ENCODE measurements around the gene WNK2.

Gene WNK2

DNA sequence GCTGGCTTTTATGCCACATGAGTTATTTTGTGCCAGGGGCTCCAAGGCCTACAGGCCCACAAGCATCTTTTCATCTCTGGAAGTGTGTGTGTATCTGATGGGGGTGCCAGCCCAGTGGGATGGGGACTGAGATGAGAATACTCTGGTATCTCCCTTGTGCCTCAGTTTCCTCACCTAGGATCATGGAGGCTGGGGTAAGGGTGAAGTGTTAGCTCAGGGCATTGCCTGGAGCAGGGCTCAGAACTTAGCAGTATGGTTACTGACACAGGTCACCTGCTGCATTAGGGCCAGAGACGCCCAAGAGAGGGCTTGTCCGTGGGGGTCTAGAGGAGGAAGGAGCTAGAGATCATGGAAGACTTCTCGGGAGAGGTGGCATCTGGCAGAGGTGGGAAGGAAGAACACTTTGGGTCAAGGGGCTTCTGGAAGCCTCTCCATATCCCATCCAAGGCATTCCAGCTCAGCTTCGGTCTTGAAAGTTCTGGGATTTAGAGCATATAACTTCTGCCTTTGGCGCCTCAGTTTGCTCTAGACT, 742 bp upstream of the WNK2 start:
- DNase-seq (ENCODE audit: insufficient read length, low spot score) (no peak), FAIRE-seq (no peak)

DNA sequence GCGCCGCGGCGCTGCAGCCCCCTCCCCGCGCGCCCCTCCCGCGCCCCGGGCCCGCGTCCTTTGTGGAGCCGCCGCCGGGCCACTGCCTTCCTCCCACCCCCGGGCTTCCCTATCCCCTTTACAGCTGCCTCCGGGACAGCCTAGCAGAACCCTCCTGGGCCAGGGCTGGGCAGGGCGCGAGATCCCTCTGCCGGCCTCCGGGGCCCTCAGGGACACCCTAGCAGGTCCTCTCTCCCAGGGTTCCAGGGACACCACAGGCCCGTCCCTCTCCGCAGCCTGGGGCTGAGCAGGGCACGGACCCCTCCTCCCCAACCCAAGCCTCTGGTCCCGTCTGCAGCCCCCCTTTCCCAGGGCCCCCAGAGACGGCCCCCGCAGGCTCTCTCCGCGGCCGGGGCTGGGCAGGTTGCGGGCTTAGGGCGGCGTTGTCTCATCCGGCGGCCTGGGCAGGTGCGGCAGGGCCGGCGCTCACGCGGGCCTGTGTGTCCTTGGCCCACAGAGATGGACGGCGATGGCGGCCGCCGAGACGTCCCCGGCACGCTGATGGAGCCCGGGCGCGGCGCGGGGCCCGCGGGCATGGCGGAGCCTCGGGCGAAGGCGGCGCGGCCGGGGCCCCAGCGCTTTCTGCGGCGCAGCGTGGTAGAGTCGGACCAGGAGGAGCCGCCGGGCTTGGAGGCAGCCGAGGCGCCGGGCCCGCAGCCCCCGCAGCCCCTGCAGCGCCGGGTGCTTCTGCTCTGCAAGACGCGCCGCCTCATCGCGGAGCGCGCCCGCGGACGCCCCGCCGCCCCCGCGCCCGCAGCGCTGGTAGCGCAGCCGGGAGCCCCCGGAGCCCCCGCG, 710 bp downstream of the WNK2 start:
- FAIRE-seq: no peak
- DNase-seq (ENCODE audit: insufficient read length, low spot score): peak; percentile 60

DNA sequence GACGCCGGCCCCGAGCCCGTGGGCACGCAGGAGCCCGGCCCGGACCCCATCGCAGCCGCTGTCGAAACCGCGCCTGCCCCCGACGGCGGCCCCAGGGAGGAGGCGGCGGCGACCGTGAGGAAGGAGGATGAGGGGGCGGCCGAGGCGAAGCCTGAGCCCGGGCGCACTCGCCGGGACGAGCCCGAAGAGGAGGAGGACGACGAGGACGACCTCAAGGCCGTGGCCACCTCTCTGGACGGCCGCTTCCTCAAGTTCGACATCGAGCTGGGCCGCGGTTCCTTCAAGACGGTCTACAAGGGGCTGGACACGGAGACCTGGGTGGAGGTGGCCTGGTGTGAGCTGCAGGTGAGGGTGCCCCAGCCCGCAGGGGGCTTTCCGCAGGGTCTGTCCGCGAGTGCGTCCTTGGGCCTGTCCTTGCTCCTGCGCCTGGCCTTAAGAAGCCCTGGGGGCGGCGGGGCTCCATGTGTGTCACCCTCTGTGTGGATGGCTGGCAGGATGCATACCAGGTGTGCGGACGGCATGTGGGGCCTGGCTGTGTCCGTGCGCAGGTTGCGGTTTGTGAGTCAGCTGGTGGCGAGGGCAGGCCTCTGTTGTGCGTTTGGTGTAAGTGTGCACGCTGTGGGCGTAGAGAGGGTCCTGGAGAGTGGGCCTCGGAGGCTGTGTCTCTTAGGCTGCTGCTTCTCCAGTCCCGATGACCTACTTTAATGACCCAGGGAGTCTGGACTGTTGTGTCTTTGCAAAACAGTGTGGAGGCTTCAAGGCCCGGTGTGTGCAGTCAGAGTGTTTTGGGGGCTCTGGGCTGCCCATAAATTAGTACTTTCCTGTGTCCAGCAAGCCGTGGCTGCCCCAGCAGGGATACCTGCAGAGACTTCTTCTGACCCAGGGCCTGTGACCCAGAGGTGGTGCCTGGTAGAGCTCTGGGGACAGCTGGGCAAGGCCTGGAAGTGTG, 1.6 kb downstream of the WNK2 start:
- FAIRE-seq: no peak

DNA sequence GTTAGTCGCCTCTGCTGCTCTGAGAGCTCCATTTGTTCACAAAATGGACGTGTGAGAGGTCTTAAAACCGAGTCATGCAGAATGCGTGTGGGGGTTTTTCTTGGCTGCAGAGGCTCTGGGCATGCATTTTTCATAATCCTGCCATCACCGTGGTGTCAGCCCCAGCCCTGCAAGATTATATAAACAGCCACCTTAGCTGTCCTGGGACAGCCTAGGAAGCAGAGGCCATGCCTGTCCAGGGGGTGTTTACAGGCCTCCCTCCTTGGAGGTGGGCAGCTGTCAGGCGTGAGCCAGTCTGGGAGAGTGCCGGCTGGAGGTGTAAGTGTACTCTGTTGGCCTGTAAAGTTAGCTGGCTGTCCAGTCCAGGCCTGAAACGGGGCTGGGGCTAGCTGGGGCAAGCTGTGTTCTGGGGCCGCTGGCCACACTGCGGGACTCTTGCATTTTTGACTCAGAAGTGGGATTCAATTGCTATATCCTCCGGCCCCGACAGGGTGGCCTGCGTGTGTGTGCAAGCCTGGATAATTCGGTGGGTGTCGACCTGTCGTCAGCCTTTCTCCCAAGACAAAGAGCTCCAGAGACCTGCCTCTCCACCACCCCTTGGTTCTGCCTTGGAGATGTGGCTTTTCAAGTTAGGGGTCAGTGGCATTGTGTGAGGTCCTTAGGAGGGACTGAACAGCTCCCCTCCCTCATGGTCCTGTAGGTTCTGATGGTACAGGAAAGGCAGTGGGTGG, 2.4 kb downstream of the WNK2 start:
- DNase-seq (ENCODE audit: insufficient read length, low spot score): no peak
- FAIRE-seq: no peak

More for the DNA sequence above, 1.6 kb downstream of the WNK2 start:
- DNase-seq (ENCODE audit: insufficient read length, low spot score): no peak

DNA sequence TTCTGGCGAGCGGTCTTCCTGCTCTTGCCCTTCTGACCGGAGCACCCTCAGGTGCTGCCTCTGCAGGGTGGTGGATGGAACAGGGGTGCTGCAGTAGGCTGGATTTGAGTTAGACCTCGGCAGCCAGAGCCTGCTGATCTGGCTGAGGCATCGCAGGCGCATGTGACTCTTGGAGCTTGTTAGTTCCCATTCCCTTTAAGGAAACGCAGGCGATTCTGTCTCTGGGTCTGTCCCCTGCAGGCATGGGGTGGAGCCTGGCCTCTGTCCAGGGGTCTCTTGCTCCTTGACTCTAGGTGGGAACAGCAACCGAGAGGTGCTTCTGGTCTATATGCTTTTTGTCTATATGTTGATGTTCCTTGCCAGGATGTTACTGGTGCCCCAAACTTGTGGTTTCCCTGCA, 3.1 kb downstream of the WNK2 start:
- DNase-seq (ENCODE audit: insufficient read length, low spot score): no peak
- no peak for FAIRE-seq

DNA sequence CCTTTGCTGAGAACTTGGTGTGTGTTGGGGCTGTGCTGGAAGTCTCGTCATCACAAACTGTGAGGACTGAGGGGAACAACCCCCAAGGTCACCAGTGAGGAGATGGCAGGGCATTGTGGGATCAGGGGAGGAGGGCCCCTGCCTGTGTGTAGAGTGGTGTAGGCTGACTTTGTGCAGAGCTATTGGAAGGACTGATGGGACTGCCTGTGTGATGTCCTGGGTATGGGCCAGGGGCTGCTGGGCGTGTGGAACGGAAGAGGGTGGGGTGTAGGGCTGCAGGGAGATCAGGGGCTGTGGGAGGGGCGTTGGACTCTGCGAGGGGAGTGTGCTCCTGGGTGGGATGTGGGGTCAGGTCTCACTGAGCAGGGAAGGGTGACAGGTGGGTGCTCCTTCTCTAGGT, 3.6 kb downstream of the WNK2 start:
- no peak for DNase-seq (ENCODE audit: insufficient read length, low spot score)
- FAIRE-seq: no peak

DNA sequence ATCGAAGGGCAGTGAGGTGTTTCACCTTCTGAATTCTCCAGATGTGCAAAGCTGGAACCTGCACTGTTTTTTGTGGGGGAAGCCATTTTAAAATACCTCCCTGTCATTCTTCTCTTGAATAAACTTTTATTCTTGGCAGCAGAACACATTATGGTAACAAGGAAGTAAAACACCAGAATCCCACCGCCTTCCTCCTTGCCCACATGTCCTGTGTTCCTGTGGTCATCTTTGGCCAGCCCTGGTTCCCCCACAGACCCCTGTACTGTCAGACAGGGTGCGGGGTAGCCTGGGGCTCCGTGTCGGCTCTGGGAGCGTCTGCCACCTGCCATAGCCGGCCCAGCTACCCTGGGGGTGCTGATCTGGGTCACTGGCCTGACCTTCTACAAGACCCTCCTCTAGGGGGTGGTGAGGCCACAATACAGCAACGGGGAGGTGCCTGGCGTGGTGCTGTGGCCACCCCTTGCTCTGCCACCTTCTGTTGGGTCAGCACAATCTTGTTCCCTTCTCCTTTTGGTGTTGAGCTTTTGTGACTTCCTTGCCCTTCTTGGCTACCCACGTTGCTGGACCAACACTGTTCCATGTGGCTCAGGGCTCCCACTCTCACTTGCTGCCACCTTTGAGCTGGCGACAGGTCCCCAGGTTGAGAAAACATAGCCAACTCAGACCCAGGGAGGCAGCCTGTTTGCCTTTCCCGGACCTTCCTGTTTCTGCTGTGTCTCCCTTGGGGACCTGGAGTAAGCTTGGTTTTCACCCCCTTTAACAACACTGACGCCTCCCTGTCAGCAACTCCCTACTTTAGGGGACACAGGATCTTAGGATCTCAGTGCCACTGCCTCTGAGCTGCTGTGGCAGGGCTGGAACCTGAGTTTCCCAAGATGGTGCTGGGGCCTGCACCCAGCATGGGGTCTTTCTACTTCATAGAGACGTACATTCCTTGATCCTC, 4.8 kb downstream of the WNK2 start:
- no peak for FAIRE-seq
- no peak for DNase-seq (ENCODE audit: insufficient read length, low spot score)

DNA sequence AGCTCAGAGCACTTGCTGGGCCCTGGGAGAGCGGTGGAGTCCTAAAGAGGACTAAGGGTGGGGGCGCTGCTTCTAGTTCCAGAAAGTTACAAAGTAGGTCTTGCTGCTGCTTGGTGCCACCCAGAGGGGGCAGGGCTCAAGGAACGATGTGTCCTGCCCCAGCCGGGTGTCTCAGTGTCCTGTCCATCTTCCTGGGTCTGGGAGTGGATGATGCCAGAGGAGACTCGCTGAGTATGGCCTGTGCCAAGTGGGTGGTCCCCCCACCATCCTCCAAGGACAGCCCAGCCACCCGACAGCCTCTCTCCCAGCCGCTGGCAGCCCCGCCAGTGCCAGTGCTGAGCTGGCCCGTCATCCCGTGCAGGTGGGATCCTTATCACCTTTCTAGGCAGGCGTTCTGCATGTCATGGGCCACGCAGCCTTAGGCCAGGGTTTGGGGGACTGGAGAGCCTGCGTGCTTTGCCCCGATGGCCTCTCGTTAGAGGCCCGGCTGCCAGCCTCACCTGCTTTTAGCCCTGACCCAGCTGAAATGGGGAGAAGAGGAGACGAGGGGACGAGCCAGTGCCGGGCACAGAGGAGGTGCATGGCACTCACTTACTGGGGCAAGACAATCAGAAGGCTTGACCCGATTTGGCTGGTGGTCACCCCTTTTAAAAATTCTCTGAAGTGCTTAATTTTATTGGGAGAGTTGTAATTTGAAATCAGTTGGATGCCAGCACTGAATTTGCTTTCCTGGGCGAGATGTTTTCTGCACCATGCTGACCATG, 5.6 kb downstream of the WNK2 start:
- no peak for DNase-seq (ENCODE audit: insufficient read length, low spot score)
- no peak for FAIRE-seq

DNA sequence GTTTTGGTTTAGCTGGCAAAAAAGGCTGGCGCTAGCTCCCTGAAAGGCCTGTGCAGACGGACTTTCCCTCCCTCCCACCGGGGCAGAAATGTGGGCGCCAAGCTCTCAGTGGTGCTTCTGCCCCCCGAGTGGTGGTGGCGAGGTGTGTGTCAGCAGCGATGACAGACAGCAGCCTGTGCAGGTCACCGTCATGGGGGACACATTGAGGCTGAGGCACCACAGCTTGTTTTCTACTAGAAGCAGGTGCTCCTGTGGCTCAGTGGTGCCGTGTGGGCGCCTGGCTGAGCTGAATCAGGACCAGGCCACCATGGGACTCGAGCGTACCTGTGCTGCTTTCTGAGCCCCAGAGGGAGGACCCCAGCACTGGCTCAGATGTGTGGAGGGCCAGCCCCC, 6.2 kb downstream of the WNK2 start:
- DNase-seq (ENCODE audit: insufficient read length, low spot score): no peak
- no peak for FAIRE-seq

DNA sequence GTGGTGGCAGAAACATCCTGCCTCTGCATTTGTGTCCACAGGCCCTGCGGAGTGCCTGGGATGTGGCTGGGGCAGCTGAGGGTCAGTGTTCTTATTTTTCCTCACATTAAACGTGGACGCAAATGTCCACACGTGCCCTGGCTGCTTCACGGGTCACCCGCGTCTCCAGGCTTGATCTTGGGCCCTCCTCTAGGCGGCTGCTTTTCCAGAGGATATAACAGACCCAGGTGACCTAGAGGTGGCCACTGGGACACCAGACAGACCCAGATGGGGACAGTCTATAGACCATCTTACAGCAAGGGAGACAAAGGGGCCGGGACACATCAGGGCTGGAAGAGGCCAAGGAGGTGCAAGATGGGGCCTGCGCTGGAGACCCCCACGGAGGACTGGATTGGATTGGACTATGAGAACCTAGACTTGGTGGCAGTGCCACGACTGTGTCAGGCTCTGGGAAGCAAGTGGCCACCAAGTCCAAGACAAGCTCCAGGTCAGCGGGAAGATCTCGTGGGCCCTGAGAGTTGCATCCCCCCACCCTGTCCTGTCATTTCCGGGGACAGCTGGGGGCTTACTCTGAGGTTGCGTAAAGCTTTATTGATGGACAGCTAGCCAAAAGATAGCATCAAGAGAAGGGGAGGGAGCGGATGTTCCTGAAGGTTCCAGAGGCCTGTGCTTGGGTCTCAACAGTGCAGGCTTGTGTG, 6.9 kb downstream of the WNK2 start:
- FAIRE-seq (no peak), DNase-seq (ENCODE audit: insufficient read length, low spot score) (no peak)

DNA sequence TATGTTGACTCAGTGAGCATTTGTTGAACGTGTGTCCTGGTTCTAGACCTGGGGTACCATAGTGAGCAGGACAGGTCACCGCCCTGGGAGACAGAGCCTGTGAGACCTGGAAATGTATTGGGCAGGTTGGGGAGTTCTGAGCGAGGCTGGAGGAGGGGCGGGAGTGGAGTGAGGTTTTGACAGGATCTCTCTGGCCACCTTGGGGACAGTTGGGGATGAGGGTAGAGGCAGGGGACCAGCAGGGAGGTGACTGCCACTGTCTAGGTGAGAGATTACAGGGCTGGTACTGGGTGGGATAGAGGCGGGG, 7.4 kb downstream of the WNK2 start:
- no peak for DNase-seq (ENCODE audit: insufficient read length, low spot score)
- no peak for FAIRE-seq

DNA sequence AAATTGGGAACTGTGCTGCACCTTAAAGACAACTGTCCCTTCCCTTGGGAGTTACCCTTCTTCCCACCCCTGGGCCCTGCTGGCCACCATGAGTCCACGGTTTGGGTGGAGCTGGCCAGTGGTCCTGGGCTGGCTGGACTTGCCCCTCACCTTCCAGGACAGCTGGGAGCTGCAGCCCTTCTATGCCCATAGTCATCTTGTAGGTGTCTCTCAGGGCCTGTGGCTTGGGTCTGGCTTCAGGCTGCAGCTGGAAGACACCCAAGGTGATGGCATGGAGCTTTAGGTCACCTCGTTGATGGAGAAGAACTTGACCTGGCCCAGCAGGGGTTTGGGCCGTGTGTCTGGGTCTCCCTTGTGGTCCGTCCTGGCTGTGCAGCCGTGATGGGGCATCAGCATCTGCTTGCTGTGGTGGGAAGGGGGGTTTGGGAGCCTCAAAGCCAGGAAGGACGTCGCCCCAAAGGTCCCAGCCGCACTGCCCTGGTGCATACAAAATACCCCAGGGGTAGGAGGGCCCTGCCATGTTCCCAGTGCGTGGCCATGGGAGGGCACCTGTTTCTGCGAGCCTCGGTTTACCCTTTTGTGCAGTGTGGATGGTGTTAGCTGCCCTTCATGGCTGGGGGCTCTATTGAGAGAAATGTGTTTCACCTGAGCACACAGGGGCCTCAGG, 8.9 kb downstream of the WNK2 start:
- FAIRE-seq (no peak), DNase-seq (ENCODE audit: insufficient read length, low spot score) (no peak)

DNA sequence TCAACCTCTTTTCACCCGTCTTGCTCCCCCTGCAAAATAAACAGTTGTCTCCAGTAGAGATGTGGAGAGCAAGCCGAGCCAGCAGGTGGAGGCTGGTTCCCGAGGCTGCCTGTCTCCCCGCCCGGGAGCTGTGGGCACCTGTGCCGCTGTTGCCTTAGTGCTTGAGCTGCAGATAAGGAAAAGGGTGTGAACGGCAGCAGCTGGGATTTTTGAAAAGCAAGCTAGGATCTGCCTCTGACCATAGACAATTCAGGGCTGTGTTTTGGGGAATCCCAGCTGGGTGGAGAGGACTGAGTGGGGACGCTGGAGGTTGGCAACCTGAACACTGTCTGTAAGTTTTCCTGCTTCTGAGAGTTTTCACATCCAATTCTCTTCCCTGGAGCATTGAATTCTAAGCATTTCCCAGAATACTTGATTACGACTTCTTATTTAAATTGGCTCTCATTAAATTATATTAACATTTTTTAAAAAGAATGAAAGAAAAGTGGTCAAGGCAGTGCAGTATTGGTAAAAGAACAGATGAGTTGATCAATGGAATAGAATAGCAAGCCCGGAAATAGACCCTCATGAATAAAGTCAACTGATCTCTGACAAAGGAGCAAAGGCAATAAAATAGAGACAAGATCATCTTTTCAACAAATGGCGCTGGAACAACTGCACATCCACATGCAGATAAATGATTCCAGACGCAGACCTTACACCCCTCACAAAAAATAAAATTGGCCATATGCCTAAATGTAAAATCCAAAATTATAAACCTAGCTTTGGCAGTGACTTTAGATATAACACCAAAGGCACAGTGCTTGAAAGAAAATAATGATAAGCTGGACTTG, 9.7 kb downstream of the WNK2 start:
- DNase-seq (ENCODE audit: insufficient read length, low spot score) (no peak), FAIRE-seq (no peak)

DNA sequence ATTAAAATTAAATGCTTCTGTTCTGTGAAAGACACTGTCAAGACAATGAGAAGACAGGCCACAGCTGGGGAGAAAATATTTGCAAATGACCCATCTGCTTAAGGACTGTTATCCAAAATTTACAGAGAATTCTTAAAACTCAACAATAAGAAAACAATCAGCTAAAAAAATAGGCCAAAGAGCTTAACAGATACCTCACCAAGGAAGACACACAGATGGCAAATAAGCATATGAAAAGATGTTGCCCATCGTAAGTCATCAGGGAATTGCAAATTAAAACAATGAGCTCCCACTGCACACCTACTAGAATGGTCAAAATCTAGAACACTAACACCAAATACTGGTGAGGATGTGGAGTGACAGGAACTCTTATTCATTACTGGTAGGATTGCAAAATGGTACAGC, 10.3 kb downstream of the WNK2 start:
- FAIRE-seq: no peak
- DNase-seq (ENCODE audit: insufficient read length, low spot score): no peak

DNA sequence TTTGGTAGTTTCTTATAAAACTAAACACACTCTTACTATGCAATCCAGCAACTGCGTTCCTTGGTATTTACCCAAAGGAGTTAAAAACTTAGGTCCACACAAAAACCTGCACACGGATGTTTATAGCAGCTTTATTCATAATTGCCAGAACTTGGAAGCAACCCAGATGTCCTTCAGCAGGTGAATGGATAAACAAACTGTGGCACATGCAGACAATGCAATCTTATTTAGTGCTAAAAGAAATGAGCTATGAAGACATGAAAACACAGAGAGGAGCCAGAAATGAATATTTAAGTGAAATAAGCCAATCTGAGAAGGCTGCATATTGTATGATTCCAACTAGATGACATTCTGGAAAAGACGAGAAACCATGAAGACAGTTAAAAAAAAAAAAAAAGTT, 10.7 kb downstream of the WNK2 start:
- FAIRE-seq: no peak

DNA sequence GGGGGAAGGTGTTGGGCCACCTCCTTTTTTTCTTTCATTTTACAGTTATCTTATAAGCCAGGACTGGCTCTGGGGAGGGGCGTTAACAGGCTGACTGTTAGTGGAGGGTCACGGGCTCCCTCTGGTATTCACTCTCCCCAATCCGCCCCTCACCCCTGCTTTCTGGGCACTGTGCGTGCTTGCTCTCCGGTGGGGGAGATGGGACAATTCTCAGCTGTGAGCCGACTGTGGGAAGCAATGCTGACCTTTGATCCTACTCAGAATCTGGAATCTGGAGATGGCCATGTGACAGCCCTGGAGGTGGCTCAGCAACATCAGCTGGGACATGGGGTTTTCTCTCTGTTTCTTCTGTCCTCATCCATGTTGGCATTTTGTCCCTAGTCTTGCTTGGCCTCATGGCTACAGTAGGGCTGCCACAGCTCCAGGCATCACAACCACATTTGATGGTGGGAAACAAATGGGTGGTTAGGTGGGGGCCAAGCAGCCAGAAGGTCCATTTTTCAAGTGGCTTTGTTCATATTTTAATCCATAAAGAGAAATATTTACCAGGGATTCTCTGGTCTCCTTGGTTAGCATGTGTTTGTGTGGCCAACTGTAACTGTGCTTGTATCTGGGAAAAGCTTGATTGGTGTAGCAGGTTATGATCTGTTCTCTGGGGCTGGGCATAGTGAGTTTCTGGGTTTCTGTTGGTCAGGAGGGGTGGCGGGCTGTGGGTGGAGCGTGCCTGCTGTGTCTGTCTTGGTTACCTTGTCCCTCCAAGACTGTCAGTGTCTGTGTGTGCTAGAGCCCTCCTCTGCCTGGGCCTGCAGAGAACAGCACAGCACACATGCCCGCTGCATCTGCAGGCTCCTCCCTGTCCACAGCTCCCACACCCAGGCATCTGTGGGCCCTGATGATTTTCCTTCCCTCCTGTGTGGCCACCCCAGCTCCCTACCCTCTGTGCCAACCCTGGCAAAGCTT, 12.4 kb downstream of the WNK2 start:
- FAIRE-seq (no peak), DNase-seq (ENCODE audit: insufficient read length, low spot score) (no peak)

More for the DNA sequence above, 10.7 kb downstream of the WNK2 start:
- DNase-seq (ENCODE audit: insufficient read length, low spot score): no peak
